ENCODE results near the gene LARGE1.

Gene LARGE1

DNA sequence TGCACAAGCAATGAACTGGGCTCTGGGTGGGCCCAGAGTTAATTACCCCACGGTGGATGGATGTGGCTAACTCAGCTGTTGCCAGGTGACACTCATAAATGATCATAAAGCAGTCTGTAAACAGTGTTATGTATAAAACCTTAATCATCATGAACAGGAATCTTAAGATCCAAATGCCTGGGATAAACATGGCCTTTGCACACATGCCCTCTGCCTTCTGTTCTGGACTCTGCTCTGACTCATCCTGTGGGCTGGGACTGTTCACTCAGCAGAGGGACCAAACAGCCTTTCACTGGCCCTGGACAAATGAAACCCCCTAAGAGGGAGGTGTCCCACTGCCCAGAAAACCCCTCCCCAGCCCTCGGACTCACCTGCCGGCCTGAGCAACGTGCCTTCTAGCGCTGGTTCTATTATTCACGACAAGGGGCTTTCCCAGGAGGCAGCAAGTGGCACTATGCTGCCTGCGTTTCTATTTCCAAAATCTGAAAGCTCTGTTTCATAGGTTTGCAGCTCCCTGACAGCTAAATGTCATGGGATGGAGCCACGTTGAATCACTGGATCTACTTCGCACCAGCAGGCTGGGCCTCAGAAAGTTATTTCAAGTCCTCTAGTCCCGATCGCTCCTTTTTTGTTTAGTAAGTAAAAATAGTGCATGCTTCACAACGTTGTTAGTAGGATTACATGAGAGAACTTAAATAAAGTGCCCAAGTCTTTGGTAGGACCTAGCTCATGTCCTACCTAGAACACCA is 53.0 kb downstream of the LARGE1 start:
- Histone ChIP-seq H3K27me3 (ENCODE audit: insufficient read depth, low read length, poor library complexity, severe bottlenecking) (no peaks in the 10 kb centered on the region), H3K36me3 (ENCODE audit: insufficient read depth, low read length) (no peaks in the 10 kb centered on the region), H3K79me2 (ENCODE audit: insufficient read depth, low read length) (no peaks in the 10 kb centered on the region), H3K9me3 (ENCODE audit: insufficient read depth, low read depth, low read length) (peaks cover 7% of the 10 kb centered on the region; the same call in 1 of the 2 replicates), H3K4me2 (ENCODE audit: low read depth, low read length, poor library complexity, severe bottlenecking) (no peak overlapping the region), H3K9ac (ENCODE audit: low read depth, low read length, poor library complexity, severe bottlenecking) (no peak overlapping the region), H3K4me1 (ENCODE audit: insufficient read depth, low read length, poor library complexity, severe bottlenecking) (no peaks in the 10 kb centered on the region), H4K20me1 (ENCODE audit: insufficient read depth, low read length, poor library complexity, severe bottlenecking) (no peaks in the 10 kb centered on the region), H3K9me2 (replicated peaks; ENCODE audit: low read depth, low read length) (no peaks in the 10 kb centered on the region), H2AFZ (ENCODE audit: low read length) (no peak overlapping the region), H3F3A (ENCODE audit: low read depth) (no peaks in the 10 kb centered on the region), H3K4me3 (ENCODE audit: low read length, poor library complexity, severe bottlenecking) (no peak overlapping the region)
- TF ChIP-seq, protein P1, sequence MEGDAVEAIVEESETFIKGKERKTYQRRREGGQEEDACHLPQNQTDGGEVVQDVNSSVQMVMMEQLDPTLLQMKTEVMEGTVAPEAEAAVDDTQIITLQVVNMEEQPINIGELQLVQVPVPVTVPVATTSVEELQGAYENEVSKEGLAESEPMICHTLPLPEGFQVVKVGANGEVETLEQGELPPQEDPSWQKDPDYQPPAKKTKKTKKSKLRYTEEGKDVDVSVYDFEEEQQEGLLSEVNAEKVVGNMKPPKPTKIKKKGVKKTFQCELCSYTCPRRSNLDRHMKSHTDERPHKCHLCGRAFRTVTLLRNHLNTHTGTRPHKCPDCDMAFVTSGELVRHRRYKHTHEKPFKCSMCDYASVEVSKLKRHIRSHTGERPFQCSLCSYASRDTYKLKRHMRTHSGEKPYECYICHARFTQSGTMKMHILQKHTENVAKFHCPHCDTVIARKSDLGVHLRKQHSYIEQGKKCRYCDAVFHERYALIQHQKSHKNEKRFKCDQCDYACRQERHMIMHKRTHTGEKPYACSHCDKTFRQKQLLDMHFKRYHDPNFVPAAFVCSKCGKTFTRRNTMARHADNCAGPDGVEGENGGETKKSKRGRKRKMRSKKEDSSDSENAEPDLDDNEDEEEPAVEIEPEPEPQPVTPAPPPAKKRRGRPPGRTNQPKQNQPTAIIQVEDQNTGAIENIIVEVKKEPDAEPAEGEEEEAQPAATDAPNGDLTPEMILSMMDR (conservative IDR thresholded peaks at IDR 0.05; ENCODE audit: low read length) = no peak
- no peak for TF ChIP-seq EZH2phosphoT487 (IDR thresholded peaks at IDR 0.05; ENCODE audit: borderline replicate concordance)

DNA sequence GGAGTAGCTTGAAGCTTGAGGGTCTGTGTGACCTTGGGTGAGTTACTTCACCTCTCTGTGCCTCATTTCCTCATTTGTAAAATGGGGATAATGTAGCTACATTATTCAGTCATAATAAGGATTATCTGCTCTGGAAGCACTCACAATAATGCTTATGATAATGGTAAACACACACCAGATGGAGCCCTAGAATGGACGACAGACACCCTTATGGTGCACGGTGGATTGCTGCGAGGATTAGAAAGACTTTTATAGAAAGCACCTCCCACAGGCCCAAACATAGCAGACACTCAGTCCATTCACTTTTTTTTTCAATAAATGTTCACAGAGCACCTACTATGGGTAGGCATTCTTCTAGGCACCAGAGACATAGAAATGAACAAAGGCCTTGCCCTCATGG is 53.8 kb downstream of the LARGE1 start:
- TF ChIP-seq EZH2phosphoT487 (IDR thresholded peaks at IDR 0.05; ENCODE audit: borderline replicate concordance) = no peak
- TF ChIP-seq, protein P1 (conservative IDR thresholded peaks at IDR 0.05; ENCODE audit: low read length) = no peak
- Histone ChIP-seq H3K9me3 (ENCODE audit: insufficient read depth, low read depth, low read length) (peaks cover 7% of the 10 kb centered on the region; the same call in 1 of the 2 replicates), H3F3A (ENCODE audit: low read depth) (no peaks in the 10 kb centered on the region), H3K4me3 (ENCODE audit: low read length, poor library complexity, severe bottlenecking) (no peak overlapping the region), H3K9me2 (replicated peaks; ENCODE audit: low read depth, low read length) (no peaks in the 10 kb centered on the region), H4K20me1 (ENCODE audit: insufficient read depth, low read length, poor library complexity, severe bottlenecking) (no peaks in the 10 kb centered on the region), H3K27me3 (ENCODE audit: insufficient read depth, low read length, poor library complexity, severe bottlenecking) (no peaks in the 10 kb centered on the region), H3K9ac (ENCODE audit: low read depth, low read length, poor library complexity, severe bottlenecking) (no peak overlapping the region), H3K36me3 (ENCODE audit: insufficient read depth, low read length) (no peaks in the 10 kb centered on the region), H3K79me2 (ENCODE audit: insufficient read depth, low read length) (no peaks in the 10 kb centered on the region), H3K4me2 (ENCODE audit: low read depth, low read length, poor library complexity, severe bottlenecking) (no peak overlapping the region), H2AFZ (ENCODE audit: low read length) (no peak overlapping the region), H3K4me1 (ENCODE audit: insufficient read depth, low read length, poor library complexity, severe bottlenecking) (no peaks in the 10 kb centered on the region)

DNA sequence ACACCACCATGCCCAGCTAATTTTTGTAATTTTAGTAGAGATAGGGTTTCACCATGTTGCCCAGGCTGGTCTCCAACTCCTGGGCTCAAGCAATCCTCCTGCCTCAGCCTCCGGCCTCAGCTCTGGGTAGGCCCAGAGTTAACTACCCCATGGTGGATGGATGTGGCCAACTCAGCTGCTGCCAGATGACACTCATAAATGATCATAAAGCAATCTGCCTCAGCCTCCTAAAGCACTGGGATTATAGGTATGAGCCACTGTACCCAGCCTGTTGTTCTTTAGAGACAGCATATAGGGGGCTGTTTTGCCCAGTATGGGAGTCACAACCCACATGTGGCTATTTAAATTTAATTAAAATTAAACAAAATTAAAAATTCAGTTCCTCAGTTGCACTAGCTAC is 54.3 kb downstream of the LARGE1 start:
- TF ChIP-seq, protein P1 (conservative IDR thresholded peaks at IDR 0.05; ENCODE audit: low read length) = no peak
- TF ChIP-seq EZH2phosphoT487 (IDR thresholded peaks at IDR 0.05; ENCODE audit: borderline replicate concordance) = no peak
- H3K79me2 ChIP-seq (ENCODE audit: insufficient read depth, low read length) = no peaks in the 10 kb centered on the region
- H3K4me1 ChIP-seq (ENCODE audit: insufficient read depth, low read length, poor library complexity, severe bottlenecking) = no peaks in the 10 kb centered on the region
- no peak overlapping the region for H3K4me2 ChIP-seq (ENCODE audit: low read depth, low read length, poor library complexity, severe bottlenecking)
- H3K27me3 ChIP-seq (ENCODE audit: insufficient read depth, low read length, poor library complexity, severe bottlenecking) = no peaks in the 10 kb centered on the region
- no peaks in the 10 kb centered on the region for H3K9me2 ChIP-seq (replicated peaks; ENCODE audit: low read depth, low read length)
- H3K9ac ChIP-seq (ENCODE audit: low read depth, low read length, poor library complexity, severe bottlenecking) = no peak overlapping the region
- no peaks in the 10 kb centered on the region for H3K36me3 ChIP-seq (ENCODE audit: insufficient read depth, low read length)
- no peak overlapping the region for H2AFZ ChIP-seq (ENCODE audit: low read length)
- H3K9me3 ChIP-seq (ENCODE audit: insufficient read depth, low read depth, low read length) = peaks cover 7% of the 10 kb centered on the region; the same call in 1 of the 2 replicates
- no peak overlapping the region for H3K4me3 ChIP-seq (ENCODE audit: low read length, poor library complexity, severe bottlenecking)
- H3F3A ChIP-seq (ENCODE audit: low read depth) = no peaks in the 10 kb centered on the region
- no peaks in the 10 kb centered on the region for H4K20me1 ChIP-seq (ENCODE audit: insufficient read depth, low read length, poor library complexity, severe bottlenecking)
